ENCODE data around the gene ARHGAP28.

ARHGAP28 gene

DNA sequence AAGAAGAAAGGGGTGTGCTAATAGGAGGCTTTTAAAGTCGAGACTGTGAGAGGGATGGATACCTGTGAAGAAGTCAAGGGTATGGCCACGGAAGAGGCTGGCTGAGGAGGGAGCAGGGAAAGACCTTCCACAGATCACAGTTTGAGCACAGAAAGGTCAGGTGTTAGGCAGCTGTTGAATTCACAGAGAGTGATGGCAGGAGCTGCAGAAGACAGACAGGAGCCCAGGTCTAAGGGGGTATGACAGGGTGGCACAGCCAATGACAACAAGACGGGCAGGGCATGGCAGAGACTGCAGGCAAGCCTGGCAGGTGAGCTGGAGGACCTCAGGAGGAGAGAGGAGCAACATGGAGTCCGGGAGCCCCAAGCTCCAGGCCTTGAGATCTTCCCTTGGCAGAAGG, 225.0 kb downstream of the ARHGAP28 start:
- DNase-seq (ENCODE audit: low spot score) (no peak), ATAC-seq (ENCODE audit: low read depth) (no peak)
- Histone ChIP-seq H3K4me1 (ENCODE audit: insufficient read depth, poor library complexity, severe bottlenecking) (no peaks in the 10 kb centered on the region), H3K36me3 (ENCODE audit: low read depth) (no peaks in the 10 kb centered on the region), H3K27me3 (ENCODE audit: insufficient read depth, poor library complexity, severe bottlenecking) (no peaks in the 10 kb centered on the region), H3K9me3 (ENCODE audit: severe bottlenecking) (no peaks in the 10 kb centered on the region), H3K27ac (ENCODE audit: poor library complexity, severe bottlenecking) (no peak overlapping the region), H3K4me3 (ENCODE audit: severe bottlenecking) (no peak overlapping the region)
- TF ChIP-seq, protein P1, sequence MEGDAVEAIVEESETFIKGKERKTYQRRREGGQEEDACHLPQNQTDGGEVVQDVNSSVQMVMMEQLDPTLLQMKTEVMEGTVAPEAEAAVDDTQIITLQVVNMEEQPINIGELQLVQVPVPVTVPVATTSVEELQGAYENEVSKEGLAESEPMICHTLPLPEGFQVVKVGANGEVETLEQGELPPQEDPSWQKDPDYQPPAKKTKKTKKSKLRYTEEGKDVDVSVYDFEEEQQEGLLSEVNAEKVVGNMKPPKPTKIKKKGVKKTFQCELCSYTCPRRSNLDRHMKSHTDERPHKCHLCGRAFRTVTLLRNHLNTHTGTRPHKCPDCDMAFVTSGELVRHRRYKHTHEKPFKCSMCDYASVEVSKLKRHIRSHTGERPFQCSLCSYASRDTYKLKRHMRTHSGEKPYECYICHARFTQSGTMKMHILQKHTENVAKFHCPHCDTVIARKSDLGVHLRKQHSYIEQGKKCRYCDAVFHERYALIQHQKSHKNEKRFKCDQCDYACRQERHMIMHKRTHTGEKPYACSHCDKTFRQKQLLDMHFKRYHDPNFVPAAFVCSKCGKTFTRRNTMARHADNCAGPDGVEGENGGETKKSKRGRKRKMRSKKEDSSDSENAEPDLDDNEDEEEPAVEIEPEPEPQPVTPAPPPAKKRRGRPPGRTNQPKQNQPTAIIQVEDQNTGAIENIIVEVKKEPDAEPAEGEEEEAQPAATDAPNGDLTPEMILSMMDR (IDR thresholded peaks at IDR 0.05; ENCODE audit: poor library complexity, severe bottlenecking): no peak

DNA sequence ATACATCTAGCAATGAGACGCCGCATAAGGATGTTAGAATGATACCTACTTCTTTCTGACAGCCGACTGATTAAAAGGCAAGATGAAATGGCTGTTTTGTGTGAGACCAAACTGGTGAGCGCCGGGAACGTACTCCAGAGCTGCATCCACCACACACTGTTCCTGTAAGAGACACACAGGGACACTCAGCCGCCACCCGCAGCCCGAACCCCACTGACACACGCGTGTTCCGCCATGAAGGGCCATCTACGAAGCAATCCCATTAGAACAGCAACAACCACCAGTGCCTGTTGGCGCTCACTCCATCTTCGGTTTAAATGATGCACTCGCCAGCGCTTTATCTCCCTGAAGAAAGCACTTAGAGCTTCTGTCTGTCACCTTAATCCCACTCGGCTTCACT, 225.8 kb downstream of the ARHGAP28 start:
- no peak overlapping the region for H3K27ac ChIP-seq (ENCODE audit: poor library complexity, severe bottlenecking)
- no peaks in the 10 kb centered on the region for H3K9me3 ChIP-seq (ENCODE audit: severe bottlenecking)
- no peaks in the 10 kb centered on the region for H3K27me3 ChIP-seq (ENCODE audit: insufficient read depth, poor library complexity, severe bottlenecking)
- H3K4me3 ChIP-seq (ENCODE audit: severe bottlenecking): no peak overlapping the region
- ATAC-seq (ENCODE audit: low read depth) (no peak), DNase-seq (ENCODE audit: low spot score) (no peak)
- no peaks in the 10 kb centered on the region for H3K36me3 ChIP-seq (ENCODE audit: low read depth)
- no peaks in the 10 kb centered on the region for H3K4me1 ChIP-seq (ENCODE audit: insufficient read depth, poor library complexity, severe bottlenecking)
- TF ChIP-seq, protein P1 (IDR thresholded peaks at IDR 0.05; ENCODE audit: poor library complexity, severe bottlenecking): no peak

- Histone ChIP-seq H3K36me3 (ENCODE audit: low read depth) (no peaks in the 10 kb centered on the region), H3K27me3 (ENCODE audit: insufficient read depth, poor library complexity, severe bottlenecking) (no peaks in the 10 kb centered on the region), H3K9me3 (ENCODE audit: severe bottlenecking) (no peaks in the 10 kb centered on the region), H3K27ac (ENCODE audit: poor library complexity, severe bottlenecking) (no peak overlapping the region), H3K4me1 (ENCODE audit: insufficient read depth, poor library complexity, severe bottlenecking) (peaks cover 7% of the 10 kb centered on the region), H3K4me3 (ENCODE audit: severe bottlenecking) (no peak overlapping the region)
- TF ChIP-seq, protein P1 (IDR thresholded peaks at IDR 0.05; ENCODE audit: poor library complexity, severe bottlenecking): no peak
- no peak for DNase-seq (ENCODE audit: low spot score)
- ATAC-seq (ENCODE audit: low read depth): no peak
Measured at GRCh38 chr18:6956495-6956894, 227.0 kb downstream of the ARHGAP28 start.

DNA sequence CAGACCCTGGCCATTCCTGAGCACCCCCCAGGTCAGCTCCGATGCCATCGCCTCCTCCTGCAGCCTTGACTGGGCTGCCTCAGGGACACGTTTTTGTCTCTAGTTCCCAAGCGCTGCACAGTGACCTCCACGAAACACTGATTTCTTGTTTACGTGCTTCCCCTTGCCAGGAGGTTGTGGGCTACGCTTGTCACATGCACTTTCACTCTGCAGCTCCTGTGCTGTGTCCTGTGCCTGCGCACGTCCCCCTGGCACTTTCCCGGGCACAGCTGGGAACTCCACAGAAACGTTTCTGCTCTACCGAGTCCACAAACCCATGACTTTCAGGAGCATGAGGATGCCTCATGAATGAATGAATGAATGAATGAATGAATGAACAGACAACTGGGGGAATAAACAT, 227.5 kb downstream of the ARHGAP28 start:
- no peak for DNase-seq (ENCODE audit: low spot score)
- Histone ChIP-seq H3K27ac (ENCODE audit: poor library complexity, severe bottlenecking) (no peak overlapping the region), H3K4me1 (ENCODE audit: insufficient read depth, poor library complexity, severe bottlenecking) (peaks cover 7% of the 10 kb centered on the region), H3K36me3 (ENCODE audit: low read depth) (no peaks in the 10 kb centered on the region), H3K9me3 (ENCODE audit: severe bottlenecking) (no peaks in the 10 kb centered on the region), H3K4me3 (ENCODE audit: severe bottlenecking) (no peak overlapping the region), H3K27me3 (ENCODE audit: insufficient read depth, poor library complexity, severe bottlenecking) (no peaks in the 10 kb centered on the region)
- TF ChIP-seq, protein P1 (IDR thresholded peaks at IDR 0.05; ENCODE audit: poor library complexity, severe bottlenecking): no peak
- no peak for ATAC-seq (ENCODE audit: low read depth)

DNA sequence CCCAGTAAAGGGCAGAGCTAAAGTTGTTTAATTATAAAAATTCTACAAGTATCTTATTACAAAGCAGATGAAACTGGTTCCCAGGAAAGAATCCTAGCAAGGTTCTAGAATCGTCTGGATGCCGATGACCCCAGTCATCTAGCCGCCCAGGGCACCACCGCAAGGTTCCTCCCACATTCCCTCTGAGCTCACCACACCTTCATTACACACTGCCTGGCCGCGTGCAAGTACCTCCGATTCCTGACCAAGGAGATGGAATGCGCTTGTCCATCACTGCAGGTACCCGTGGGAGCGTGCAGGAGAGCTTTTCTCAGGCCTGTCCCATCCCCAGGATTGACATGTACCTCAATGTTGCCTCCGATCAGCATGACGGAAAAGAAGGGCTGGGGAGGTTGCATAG, 229.6 kb downstream of the ARHGAP28 start:
- H3K27me3 ChIP-seq (ENCODE audit: insufficient read depth, poor library complexity, severe bottlenecking): no peaks in the 10 kb centered on the region
- no peak overlapping the region for H3K27ac ChIP-seq (ENCODE audit: poor library complexity, severe bottlenecking)
- TF ChIP-seq, protein P1 (IDR thresholded peaks at IDR 0.05; ENCODE audit: poor library complexity, severe bottlenecking): no peak
- no peaks in the 10 kb centered on the region for H3K9me3 ChIP-seq (ENCODE audit: severe bottlenecking)
- H3K36me3 ChIP-seq (ENCODE audit: low read depth): no peaks in the 10 kb centered on the region
- H3K4me1 ChIP-seq (ENCODE audit: insufficient read depth, poor library complexity, severe bottlenecking): peaks cover 7% of the 10 kb centered on the region
- H3K4me3 ChIP-seq (ENCODE audit: severe bottlenecking): no peak overlapping the region
- no peak for ATAC-seq (ENCODE audit: low read depth)
- DNase-seq (ENCODE audit: low spot score): no peak

Measured in RWPE2 (cell line).